Activated CD4-positive, alpha-beta T cell treated with anti-CD3 and anti-CD28 coated beads for 48 hours (primary cell): ENCODE measurements around the gene NPAS2.

ENCODE experiments used
- DNase-seq: peaks from one replicate; pipeline ENCODE4 v3.0.0-alpha.2; 2020

The NPAS2 gene

GRCh38 chr2:101026923-101027469 is 207.1 kb downstream of the NPAS2 start:
- DNase-seq, result no peak

GRCh38 chr2:101027852-101028251 is 207.9 kb downstream of the NPAS2 start:
- DNase-seq, result no peak

- no peak for DNase-seq
Measured at GRCh38 chr2:101030866-101031554, 211.1 kb downstream of the NPAS2 start.

- no peak for DNase-seq
Measured at GRCh38 chr2:101032084-101032776, 212.3 kb downstream of the NPAS2 start.

- DNase-seq, result no peak
Measured at GRCh38 chr2:101036562-101036961, 216.6 kb downstream of the NPAS2 start.

- no peak for DNase-seq
Measured at GRCh38 chr2:101037161-101037755, 217.3 kb downstream of the NPAS2 start.

- DNase-seq, result peak; percentile 52
Measured at GRCh38 chr2:101038455-101039255, 218.7 kb downstream of the NPAS2 start.

- no peak for DNase-seq
Measured at GRCh38 chr2:101040072-101040471, 220.1 kb downstream of the NPAS2 start.

- DNase-seq, result no peak
Measured at GRCh38 chr2:101040761-101041160, 220.8 kb downstream of the NPAS2 start.

GRCh38 chr2:101041413-101041812 is 221.5 kb downstream of the NPAS2 start:
- no peak for DNase-seq

- no peak for DNase-seq
Measured at GRCh38 chr2:101045330-101045729, 225.4 kb downstream of the NPAS2 start.
